HG03060 (cell line): Measurements from ENCODE around the gene PSMB5.

Source experiments
- ATAC-seq: cut with Tn5 transposase; IDR thresholded peaks from one replicate; pipeline ENCODE4 v1.9.1; 2021; ENCODE audit warnings: low read depth, moderate number of reproducible peaks; ENCODE audit not compliant: unreplicated experiment

PSMB5 gene

DNA sequence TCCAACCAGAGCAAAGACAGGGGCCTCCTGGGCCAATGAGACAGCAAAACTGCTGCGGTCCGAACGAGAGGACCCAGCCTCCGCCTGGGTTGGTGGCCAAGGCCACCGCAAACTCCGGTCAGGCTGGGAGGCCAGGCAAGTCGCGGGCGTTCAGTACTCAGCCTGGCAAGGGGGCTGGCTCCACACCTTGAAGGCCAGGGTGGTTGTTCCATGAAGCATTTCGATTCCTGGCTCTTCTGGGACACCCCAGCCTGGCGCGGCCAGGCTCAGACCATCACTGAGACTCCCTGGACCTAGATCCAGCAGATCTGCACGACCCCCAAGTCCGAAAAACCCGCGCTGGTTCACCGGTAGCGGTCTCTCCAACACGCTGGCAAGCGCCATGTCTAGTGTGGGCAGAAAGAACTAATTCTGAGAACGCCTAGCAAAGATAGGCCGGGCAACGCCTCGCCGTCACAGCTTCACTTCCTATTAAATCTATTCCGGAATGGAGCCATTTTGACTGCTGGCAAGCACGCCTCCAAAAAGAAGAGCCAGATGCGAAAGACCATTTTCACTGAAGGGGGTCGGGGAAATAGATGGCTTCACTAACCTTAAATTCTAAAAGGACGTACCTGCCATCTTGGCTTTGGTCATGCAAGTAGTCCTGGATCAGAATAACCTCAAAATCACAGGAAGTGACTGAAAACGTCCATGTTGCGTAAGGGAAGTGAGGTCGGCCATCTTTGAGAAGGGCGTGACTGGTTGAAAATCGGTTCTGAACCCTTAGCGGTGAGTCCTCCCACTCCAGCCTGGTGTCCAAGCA lies at the start of gene PSMB5:
Gene PSMB5 (minus strand): TSS at position 403 of the 805 bp plus-strand sequence. CDS start 19 bp downstream, at position 384.
- peak; percentile 94 for ATAC-seq

DNA sequence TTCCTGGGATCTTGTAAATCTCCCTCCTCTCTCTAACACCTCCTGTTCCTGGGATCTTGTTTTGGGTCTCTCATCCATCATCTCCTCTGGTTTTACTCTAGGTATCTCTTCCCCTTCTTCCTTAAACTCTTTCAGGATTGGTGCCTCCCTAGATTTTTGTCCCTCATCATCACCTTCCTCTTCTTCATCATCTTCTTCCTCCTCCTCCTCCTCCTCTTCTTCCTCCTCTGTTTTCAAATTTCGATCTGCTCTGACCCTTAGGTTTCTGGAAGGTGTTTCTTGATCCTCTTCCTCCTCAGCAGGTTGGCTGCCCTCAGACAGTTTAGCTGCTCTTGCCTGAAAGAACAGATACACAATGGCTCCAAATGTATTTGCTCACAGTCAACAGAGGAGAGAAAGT lies 45.8 kb upstream of the PSMB5 start:
- no peak for ATAC-seq

DNA sequence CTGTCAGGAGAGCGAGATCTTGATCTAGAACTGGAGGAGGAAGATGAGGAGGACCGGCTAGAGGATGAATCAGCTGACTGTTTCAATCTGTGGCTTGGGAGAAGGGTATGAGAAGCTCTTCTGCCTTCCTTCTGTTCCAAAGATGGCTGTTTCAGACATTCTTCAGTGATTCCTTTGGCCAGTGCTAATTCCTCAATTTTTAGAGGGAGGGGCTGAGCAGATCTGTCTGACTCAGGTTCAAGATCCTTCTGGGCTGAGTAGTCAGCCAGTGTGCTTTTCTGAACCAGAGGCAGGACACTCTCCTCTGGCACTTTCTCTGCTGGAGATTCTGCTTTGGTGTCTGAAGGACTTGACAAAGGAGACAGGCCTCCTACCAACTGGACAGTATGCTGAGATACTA lies 45.0 kb upstream of the PSMB5 start:
- no peak for ATAC-seq

DNA sequence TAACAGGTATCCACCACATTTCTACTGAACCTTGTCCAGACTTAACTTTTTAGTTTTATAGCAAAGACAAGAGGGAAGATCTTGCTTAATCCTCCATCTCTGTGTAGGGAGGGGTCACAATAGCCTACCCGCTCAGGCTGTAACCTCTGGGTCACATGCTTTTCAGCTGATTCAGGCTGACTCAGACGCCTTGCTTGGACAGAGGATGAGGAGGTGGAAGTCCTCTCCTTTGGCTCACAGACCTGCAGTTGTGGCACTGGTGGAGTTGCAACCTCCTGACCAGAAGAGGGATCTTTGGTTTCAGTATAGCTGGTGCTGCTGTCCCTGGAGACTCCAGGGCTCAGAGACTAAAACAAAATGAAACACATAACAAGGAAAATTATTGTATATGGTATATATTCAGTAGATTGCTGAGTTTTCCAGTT lies 44.0 kb upstream of the PSMB5 start:
- ATAC-seq, result no peak

DNA sequence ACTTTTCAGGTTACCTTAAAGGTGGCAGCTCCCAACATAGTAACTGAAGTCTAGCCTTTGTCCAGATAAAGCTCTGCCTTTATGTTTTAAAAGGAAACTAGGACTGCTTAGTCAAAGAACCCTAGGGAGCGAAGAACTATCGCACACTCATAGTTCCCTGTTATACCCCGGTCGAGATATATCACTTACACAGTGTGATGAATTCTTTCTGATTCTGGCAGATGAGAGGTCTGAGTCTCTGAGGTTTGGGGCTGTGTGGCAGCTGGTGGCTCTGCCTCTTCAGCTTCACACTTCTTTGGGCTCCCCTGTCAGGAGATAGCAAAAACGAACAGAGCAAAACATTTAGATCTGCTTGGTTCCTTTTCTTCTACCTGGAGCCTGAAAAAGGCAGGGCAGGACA lies 43.3 kb upstream of the PSMB5 start:
- ATAC-seq, result no peak

DNA sequence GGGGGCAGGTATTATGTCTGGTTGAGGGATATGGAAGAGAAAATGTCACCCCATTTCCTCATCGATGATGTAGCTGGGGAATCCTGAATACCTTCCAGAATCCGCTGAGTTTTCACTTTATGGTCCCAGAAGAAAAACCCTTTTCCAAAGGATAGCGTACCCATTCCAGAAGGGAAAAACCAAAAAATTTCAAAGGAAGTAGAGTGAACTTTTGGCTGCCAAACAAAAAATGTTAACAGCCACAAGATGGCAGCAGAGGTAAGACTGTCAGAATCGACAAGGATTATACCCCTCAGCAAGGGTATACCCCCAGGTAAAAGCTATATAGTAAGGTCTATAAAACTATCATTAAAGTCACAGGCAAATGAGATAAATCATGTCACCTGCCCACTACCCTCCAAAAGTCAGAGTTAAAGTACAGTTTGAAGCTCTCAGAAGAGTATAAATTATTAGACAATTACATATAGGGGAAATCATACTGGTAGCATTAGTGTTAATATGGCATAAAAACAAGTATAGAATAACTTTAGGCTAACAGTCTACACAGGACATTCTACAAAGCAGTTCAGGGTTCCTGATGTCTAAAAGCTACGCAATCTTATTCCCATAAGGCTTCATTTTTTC lies 42.2 kb upstream of the PSMB5 start:
- ATAC-seq, result no peak

DNA sequence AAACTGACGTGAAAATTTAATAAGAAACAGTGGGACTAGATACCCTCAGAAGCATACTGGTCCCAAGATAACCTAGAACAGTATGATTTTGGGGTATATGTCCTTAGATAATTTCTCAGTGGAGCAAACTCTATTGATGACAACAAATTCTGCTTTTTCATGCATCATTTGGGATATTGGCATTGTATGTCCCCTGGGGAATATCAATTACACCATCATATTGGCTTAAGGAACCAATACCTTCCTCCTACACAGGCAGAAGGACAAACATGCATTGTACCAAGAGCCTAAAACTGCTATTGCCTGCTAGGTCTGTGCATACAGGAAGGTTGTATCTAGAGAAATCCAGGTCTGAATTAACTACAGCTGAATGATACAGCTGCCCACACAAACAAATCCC lies 40.2 kb upstream of the PSMB5 start:
- no peak for ATAC-seq

DNA sequence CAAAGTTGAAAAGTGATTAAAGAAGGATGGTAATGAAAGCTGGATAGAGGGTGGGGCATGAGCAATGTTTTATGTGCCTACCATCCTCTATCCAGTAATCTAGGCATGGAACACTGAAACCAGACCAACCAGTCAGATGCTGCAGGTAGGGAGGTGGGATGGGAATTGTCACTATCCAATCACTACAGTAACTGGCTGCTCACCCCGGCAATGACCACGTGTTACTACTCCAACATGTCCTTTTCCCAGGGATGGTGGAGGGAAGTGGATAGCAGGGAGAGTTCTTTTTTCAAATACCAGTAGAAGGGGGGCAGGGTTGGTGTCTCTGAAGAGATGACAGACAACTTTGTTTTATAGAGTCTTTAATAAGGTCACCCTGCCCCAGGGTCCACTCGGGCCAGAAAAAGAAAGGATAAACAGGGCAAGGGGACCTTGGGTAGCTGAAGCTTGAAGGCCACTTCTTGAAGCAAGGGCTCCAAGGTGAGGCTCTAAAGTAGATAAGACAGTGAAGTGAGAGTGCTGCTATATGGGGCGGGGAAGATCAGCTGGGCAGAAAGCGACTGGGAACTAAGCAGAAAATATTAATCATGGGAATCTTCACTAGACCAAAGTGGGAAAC lies 37.3 kb upstream of the PSMB5 start:
- no peak for ATAC-seq

DNA sequence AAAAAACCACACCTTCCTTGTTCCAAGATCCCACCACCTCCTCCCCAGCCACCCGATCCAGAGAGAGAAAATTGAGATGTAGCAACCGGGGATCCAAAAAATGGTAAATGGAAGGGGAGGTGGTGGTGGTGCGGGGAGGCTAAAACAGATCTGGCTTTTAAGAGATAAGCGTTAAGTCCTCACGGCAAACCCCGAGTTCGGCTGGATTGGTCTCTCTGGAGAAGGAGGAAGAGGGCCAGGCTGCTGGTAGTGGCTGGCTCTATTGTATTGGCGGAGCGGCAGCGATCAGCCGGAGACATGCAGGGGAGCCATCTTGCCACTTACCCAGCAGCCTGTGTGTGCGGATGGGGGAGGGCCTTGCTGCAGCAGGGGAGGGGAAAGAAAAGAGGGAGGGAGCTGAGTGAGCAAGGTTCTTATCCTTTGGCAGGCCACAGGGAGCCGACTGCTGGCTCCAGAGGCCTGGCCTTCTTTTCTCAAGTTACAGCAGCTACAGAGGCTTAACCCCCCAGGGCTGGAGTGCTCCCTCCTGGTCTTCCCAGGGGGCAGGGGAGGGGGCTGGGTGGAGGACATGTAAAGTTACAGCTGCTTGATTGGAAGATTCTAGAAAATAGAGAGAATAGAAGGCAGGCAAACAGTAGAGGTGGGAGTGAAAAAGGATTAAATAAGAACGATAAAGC lies 36.7 kb upstream of the PSMB5 start:
- ATAC-seq, result no peak

DNA sequence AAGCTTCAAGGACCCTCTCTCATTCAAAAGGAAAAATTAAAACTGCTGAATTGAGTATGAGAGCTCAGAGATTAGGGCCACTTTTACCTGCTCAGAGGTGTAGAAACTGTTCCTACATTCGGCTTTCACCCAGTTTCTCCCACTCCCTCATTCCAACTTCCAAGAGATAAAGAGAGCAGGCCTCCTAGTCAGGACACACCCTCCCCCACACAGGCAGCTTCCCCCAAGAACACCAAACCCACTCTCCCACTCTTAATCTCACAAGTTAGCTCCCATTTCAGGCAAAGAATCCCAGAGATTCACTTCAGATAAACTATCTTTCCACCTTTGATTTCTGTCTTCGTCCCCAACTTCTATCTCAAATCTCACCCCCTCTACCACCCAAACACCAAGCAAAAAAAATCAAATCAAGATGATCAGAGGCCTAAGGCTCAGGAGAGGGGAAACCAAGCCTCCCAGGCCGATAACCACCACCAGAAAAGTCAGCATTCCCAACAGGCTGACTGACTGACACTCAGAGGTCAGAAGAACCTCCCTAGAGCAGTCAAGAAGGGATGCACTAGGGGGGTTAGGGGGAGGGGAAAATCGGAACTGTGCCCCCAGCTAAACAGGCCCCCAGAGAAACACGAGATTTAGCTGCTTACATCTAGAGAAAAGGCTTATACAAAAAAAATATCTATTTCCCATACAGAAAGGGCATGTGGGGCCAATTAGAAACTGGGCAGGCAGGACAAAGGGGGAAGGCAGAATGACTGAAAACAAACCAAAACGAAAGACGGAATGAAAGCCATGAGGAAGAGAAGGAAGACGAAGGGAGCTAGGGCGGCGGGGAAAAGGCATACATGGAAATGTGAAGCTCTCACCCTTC lies 35.8 kb upstream of the PSMB5 start:
- no peak for ATAC-seq

DNA sequence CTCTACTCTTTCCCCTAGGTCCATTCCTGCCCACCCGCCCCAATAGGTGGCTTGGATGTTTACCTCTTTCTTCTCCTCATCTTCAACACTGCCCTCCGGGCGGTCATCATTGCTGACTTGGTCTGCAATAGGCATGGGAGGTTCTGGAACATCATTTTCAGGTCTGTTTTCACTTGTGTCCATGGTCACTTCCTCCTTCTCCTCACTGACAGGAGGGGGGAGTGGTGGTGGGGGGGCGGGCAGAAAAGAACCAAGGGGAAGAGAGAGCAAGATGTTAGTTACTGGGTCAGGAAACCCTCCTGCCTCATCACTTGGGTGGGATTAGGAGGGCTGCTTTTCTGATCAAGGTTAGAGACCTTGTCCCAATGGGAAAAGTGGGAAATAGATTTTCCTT lies 34.7 kb upstream of the PSMB5 start:
- no peak for ATAC-seq

DNA sequence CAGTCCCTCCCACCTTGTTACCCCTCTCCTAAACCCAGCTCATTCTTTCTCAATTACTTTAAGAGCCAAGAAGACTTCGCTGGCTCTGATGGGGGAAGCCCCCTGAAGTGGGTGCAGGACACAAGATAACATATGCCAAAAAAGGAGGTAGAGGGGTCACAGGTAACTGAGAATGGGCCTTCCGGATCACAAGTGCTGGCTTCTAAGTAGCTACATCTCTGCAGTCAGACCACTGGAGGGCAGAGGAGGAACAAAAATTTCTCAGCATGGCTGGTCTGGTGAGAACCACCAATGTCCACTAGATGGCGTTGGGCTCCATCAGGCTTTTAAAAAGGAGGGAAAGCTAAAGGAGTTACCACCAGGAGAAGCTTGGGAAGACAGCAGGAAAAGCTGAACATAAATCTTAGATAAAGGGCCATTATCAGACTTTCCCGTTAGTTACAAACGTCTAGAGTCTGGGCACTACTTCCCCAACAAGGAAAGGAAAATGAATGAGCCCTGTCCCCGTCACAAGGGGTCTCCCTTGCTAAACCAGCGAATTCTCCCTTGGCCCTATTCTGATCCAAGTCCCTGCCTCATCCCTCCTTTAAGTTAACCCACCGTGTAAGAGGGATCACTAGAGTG lies 34.2 kb upstream of the PSMB5 start:
- no peak for ATAC-seq

DNA sequence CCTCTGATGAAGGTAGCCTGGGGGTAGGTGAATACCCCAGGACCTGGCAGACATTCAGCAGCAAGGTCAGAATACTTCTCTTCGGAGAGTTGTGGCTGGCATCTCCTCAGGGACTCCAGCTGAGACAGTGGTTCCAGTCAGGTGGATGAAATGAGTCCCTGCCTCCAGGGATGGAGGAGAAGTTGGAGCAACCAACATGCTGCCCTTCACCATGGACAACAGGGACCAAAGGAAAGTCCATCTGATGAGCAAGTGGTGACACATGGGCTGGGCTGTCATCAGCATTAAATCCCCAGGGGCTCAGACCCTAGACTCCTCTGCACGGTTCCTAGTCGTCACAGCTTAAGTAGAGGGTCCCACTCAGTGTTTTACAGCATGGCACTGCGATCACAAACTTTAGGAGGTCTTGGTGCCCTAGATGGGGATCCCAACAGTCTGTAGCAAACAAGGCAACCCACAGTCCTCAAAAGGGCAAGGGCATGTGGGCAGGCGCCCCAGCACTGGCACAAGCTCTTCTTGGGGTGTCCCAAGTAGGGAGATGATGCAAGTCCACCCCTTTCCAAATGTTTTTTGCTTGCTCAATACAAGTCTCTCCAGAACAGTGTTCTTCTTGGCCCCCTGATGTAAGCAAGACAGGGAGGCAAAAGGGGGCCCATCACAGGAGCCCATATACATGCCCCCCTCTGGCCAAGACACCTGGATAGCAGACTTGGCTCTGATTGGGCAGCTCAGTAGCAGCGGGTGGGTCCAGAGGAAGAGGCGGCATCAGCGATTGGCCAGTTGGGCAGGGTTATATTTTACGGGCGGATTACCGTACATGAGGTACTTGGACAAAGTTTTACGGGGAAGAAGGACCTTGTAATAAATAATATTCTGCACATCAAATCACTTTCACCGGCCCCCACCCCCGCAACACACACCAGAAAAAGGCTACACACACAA lies 33.4 kb upstream of the PSMB5 start:
- no peak for ATAC-seq

DNA sequence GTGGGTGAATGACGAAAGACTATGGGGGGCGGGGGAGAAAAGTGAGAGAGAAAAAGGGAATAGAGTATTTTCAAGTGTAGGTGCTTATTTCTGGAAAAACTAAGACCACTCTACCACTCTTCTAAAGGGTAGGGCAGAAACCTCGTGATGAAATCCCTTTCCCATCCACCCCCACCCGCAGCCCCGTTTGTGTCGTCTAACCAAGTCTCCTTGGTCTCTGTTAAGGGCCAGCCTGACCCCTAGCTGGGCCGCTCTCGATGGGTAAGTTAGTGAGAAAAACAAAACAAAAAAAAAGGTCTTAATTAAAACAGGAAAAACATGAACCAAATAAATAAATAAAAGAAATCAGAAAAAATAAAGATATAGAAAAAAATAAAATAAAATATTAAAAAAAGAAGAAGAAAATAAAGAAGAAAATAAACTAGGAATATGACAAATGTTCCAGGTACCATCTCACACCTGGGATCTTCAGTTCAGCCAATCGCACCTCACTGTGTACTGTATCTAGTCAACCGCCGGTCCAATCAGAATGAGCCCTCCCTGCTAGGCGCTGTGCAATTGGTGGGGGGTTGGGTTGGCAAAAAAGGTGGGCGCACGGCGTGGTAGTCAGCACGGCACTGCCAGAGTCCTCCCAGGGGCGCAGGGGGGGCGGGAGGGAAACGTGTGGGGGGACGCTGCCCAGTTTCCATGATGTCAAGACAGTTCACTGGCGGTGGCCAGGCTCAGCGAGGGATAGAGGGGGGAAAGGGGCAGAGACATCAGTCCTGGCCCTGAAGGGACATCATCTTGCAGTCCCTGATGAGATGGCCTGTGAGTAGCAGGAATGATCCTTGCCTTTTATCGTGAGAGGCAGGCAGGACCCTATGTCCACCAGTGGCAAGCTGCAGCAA lies 32.4 kb upstream of the PSMB5 start:
- ATAC-seq, result no peak

DNA sequence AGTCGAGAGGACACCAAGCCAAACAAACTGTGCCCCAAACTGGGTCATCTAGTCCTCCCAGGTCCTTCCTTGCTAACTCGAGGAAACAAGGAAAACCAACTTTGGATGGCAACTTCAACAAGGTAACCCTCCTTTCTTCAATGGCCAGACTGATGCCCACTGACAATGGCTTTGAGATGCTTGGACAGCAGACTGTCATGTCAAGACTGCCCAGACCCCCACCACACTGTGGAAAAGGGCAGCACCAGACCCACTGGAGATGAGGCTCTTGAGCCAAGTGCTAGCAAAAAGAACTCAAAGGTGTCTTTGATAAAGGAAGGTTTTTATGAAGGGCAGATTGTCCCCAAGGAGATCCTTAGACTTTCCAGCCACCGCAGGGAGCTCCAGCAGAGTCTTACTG lies 31.7 kb upstream of the PSMB5 start:
- ATAC-seq, result no peak

DNA sequence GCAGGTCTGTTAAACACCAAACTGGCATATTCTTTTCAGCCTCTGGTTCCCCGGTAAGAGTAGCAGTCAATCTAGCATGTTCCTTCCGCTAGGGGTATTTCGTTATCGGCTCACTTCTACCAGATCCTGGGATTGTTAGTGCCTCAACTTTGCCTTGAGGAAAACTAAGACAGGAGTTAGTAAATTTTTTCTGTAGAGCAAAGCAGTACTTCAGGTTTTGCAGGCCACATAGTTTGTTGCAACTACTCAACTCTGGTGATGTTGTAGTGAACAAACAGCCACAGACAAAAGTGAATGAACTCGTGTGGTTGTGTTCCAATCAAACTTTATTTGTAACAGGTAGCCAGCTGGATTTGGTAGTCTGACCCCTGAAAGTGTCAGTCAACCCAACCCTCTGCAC lies 28.9 kb upstream of the PSMB5 start:
- ATAC-seq, result no peak

DNA sequence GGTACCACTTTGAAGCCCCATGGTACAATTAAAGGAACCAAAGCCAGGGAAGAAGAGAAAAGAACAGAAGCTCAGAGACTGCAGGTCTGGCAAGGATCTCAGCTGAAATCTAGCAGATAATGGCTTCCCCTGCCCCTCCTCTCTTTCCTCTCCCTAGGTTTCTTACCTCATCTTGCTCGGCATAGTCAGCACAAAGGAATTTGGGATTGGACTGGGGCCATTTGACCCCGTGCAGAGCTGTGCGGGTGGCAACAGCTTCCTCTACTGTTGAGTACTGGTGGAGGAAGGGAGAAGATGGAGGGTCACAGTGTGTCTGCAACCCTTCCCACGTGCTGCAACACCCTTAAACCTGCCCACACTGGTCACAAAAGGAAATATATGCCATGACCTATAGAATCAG lies 27.3 kb upstream of the PSMB5 start:
- no peak for ATAC-seq
